Neuronal stem cell (in vitro differentiated cells): Measurements from ENCODE around the gene ENTHD1.

Experiments
- DNase-seq: peaks from one replicate; pipeline ENCODE4 v3.0.0-alpha.2; 2013; ENCODE audit warnings: low spot score
- H2AFZ ChIP-seq: one replicate; pipeline ENCODE4 v1.6.1; 2013; ENCODE audit warnings: mild to moderate bottlenecking, low read length, inconsistent platforms
- H2AK5ac ChIP-seq: 2 replicates; pipeline ENCODE4 v1.6.1; 2013; ENCODE audit warnings: low read depth, mild to moderate bottlenecking, inconsistent platforms, low read length, moderate library complexity, mixed read lengths
- H2BK120ac ChIP-seq: 2 replicates; pipeline ENCODE4 v1.6.1; 2013; ENCODE audit warnings: low read depth, mild to moderate bottlenecking, inconsistent platforms, low read length, moderate library complexity, mixed read lengths
- H2BK12ac ChIP-seq: one replicate; pipeline ENCODE4 v1.6.1; 2013; ENCODE audit warnings: low read length, inconsistent platforms
- H2BK15ac ChIP-seq: 2 replicates; pipeline ENCODE4 v1.6.1; 2013; ENCODE audit warnings: mild to moderate bottlenecking, low read length, inconsistent platforms, mixed read lengths
- H2BK5ac ChIP-seq: one replicate; pipeline ENCODE4 v1.6.1; 2013; ENCODE audit warnings: inconsistent platforms, mild to moderate bottlenecking, low read length, moderate library complexity
- H3K14ac ChIP-seq: one replicate; pipeline ENCODE4 v1.6.1; 2013; ENCODE audit warnings: low read length, inconsistent platforms
- H3K18ac ChIP-seq: 2 replicates; pipeline ENCODE4 v1.6.1; 2013; ENCODE audit warnings: low read length, inconsistent platforms
- H3K23ac ChIP-seq: 2 replicates; pipeline ENCODE4 v1.6.1; 2013; ENCODE audit warnings: low read depth, mild to moderate bottlenecking, mixed read lengths, low read length, inconsistent platforms; ENCODE audit not compliant: poor library complexity
- H3K27ac ChIP-seq: replicated peaks from 3 replicates; pipeline ENCODE4 v1.5.1; 2013; ENCODE audit warnings: low read length, inconsistent platforms
- H3K27me3 ChIP-seq, 3 experiments: 2 replicates each; pipeline ENCODE4 v1.6.1; 2013; ENCODE audit warnings: low read length in 3 of 3, mild to moderate bottlenecking in 2 of 3, inconsistent platforms in 1 of 3, low read depth in 1 of 3, mixed read lengths in 1 of 3, moderate library complexity in 1 of 3; ENCODE audit not compliant: control insufficient read depth in 3 of 3, insufficient read depth in 3 of 3
- H3K36me3 ChIP-seq, 2 donors: replicated peaks in 1 of 2; 2 replicates each; pipeline ENCODE4 v1.6.1; 2013; ENCODE audit warnings: low read length in 2 of 2; ENCODE audit not compliant: control insufficient read depth in 2 of 2, insufficient read depth in 2 of 2
- H3K4ac ChIP-seq: 2 replicates; pipeline ENCODE4 v1.6.1; 2013; ENCODE audit warnings: inconsistent platforms, mild to moderate bottlenecking, low read length, moderate library complexity
- H3K4me1 ChIP-seq, 2 donors: 1 replicate in 1 of 2; 2 replicates in 1 of 2; pipeline ENCODE4 v1.6.1; 2013; ENCODE audit warnings: low read length in 2 of 2, low read depth in 1 of 2; ENCODE audit not compliant: control insufficient read depth in 2 of 2, insufficient read depth in 1 of 2
- H3K4me2 ChIP-seq: one replicate; pipeline ENCODE4 v1.6.1; 2013; ENCODE audit warnings: mild to moderate bottlenecking, low read length, inconsistent platforms; ENCODE audit not compliant: insufficient read depth, poor library complexity, severe bottlenecking
- H3K4me3 ChIP-seq, 2 donors: 2 replicates each; pipeline ENCODE4 v1.5.1; 2013; ENCODE audit warnings: low read length in 2 of 2, mild to moderate bottlenecking in 2 of 2, inconsistent platforms in 1 of 2, moderate library complexity in 1 of 2
- H3K79me1 ChIP-seq: one replicate; pipeline ENCODE4 v1.6.1; 2013; ENCODE audit warnings: low read depth, mild to moderate bottlenecking, inconsistent platforms, low read length, moderate library complexity
- H3K9ac ChIP-seq: one replicate; pipeline ENCODE4 v1.6.1; 2013; ENCODE audit warnings: mild to moderate bottlenecking, low read depth, low read length, inconsistent platforms; ENCODE audit not compliant: poor library complexity
- H3K9me3 ChIP-seq, 2 donors: replicated peaks in 1 of 2; 2 replicates each; pipeline versions ENCODE3 to v1.6.1; 2013; ENCODE audit warnings: low read length in 2 of 2, mild to moderate bottlenecking in 2 of 2, inconsistent platforms in 1 of 2, low read depth in 1 of 2, mixed read lengths in 1 of 2, moderate library complexity in 1 of 2; ENCODE audit not compliant: control insufficient read depth in 2 of 2, insufficient read depth in 1 of 2
- H4K8ac ChIP-seq: one replicate; pipeline ENCODE4 v1.6.1; 2013; ENCODE audit warnings: low read depth, mild to moderate bottlenecking, inconsistent platforms, low read length, moderate library complexity
- H4K91ac ChIP-seq: one replicate; pipeline ENCODE4 v1.6.1; 2013; ENCODE audit warnings: low read length, low read depth, mild to moderate bottlenecking, inconsistent platforms; ENCODE audit not compliant: poor library complexity
- WGBS, 2 donors: extraction: QIAGEN DNeasy Blood & Tissue Kit; methylation state at CpG; one replicate each; pipeline ENCODE4 v1.1.7; 2013; ENCODE audit warnings: missing lambda C conversion rate in 2 of 2, mixed read lengths in 1 of 2; ENCODE audit not compliant: insufficient read length in 2 of 2, insufficient replicate concordance in 1 of 2; ENCODE audit errors: extremely low coverage in 2 of 2; 5-methylcytosine and 5-hydroxymethylcytosine counted together

Gene ENTHD1

GRCh38 chr22:39936523-39937145 is 43.1 kb upstream of the ENTHD1 start:
- Histone ChIP-seq H2BK5ac (no peak overlapping the region), H2BK15ac (no peak overlapping the region), H3K14ac (no peak overlapping the region), H4K8ac (no peak overlapping the region), H3K9me3 (no peaks in the 10 kb centered on the region), H2AFZ (no peak overlapping the region), H3K27ac (no peak overlapping the region), H3K4me2 (no peak overlapping the region), H3K18ac (no peak overlapping the region), H2AK5ac (no peak overlapping the region), H2BK120ac (no peak overlapping the region), H3K9ac (no peak overlapping the region), H3K4me1 (peaks cover 0 to 12% of the 10 kb centered on the region in 2 donors), H3K79me1 (no peaks in the 10 kb centered on the region), H3K23ac (no peak overlapping the region), H3K4me3 (no peak overlapping the region), H3K27me3 (peaks cover 0 to 18% (median 0%) of the 10 kb centered on the region in 3 experiments), H3K4ac (no peak overlapping the region), H3K36me3 (no peaks in the 10 kb centered on the region), H4K91ac (no peak overlapping the region), H2BK12ac (no peak overlapping the region)
- no peak for DNase-seq
- WGBS, 2 donors: no CpG with 5 or more reads among the region's 6 CpGs

- no peak overlapping the region for H3K4me2 ChIP-seq
- no peak overlapping the region for H2BK12ac ChIP-seq
- H3K27me3 ChIP-seq: peaks cover 0 to 18% (median 3%) of the 10 kb centered on the region in 3 experiments
- H2AFZ ChIP-seq: no peak overlapping the region
- H2BK15ac ChIP-seq: no peak overlapping the region
- H3K27ac ChIP-seq: no peak overlapping the region
- H3K9me3 ChIP-seq: no peaks in the 10 kb centered on the region
- no peak overlapping the region for H3K9ac ChIP-seq
- no CpG with 5 or more reads among the region's 6 CpGs for WGBS, 2 donors
- H3K36me3 ChIP-seq: no peaks in the 10 kb centered on the region
- H3K14ac ChIP-seq: no peak overlapping the region
- H4K91ac ChIP-seq: no peak overlapping the region
- peaks cover 0 to 12% of the 10 kb centered on the region in 2 donors for H3K4me1 ChIP-seq
- H3K18ac ChIP-seq: no peak overlapping the region
- no peak overlapping the region for H3K4ac ChIP-seq
- H3K79me1 ChIP-seq: no peaks in the 10 kb centered on the region
- H3K23ac ChIP-seq: no peak overlapping the region
- no peak overlapping the region for H4K8ac ChIP-seq
- H3K4me3 ChIP-seq: no peak overlapping the region
- H2BK5ac ChIP-seq: no peak overlapping the region
- no peak for DNase-seq
- no peak overlapping the region for H2BK120ac ChIP-seq
- H2AK5ac ChIP-seq: no peak overlapping the region
These were observed 42.1 kb upstream of the ENTHD1 start for GRCh38 chr22:39935612-39936011.

GRCh38 chr22:39935116-39935515 is 41.6 kb upstream of the ENTHD1 start:
- Histone ChIP-seq H3K79me1 (no peaks in the 10 kb centered on the region), H2AK5ac (no peak overlapping the region), H3K27me3 (peaks cover 0 to 18% (median 3%) of the 10 kb centered on the region in 3 experiments), H3K9ac (no peak overlapping the region), H2BK120ac (no peak overlapping the region), H3K36me3 (no peaks in the 10 kb centered on the region), H2BK12ac (no peak overlapping the region), H4K91ac (no peak overlapping the region), H3K4me3 (no peak overlapping the region), H3K14ac (no peak overlapping the region), H2BK15ac (no peak overlapping the region), H3K4me1 (peaks cover 0 to 12% of the 10 kb centered on the region in 2 donors), H3K4ac (no peak overlapping the region), H2AFZ (no peak overlapping the region), H3K23ac (no peak overlapping the region), H4K8ac (no peak overlapping the region), H3K9me3 (no peaks in the 10 kb centered on the region), H3K18ac (no peak overlapping the region), H3K4me2 (no peak overlapping the region), H2BK5ac (no peak overlapping the region), H3K27ac (no peak overlapping the region)
- no peak for DNase-seq
- WGBS, 2 donors: no CpG with 5 or more reads among the region's 4 CpGs

DNA sequence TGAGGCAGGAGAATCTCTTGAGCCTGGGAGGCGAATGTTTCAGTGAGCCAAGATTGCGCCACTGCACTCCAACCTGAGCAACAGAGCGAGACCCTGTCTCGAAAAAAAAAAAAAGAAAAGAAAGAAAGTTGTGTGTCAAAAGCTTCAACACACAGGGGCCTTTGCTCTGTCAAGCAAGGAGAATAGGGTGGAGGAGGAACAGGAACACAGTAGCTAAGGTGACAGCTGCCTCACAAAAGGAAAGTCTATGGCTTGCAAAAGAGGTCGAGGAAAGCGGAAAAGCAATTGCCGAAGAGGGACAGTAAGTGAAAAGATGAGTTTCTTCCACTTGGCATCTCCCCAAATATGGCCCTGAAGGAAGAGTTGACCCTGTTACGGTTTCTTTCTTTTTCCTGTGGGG is 40.2 kb upstream of the ENTHD1 start:
- H3K9me3 ChIP-seq: no peaks in the 10 kb centered on the region
- H3K9ac ChIP-seq: no peak overlapping the region
- no peak for DNase-seq
- peaks cover 0 to 18% (median 3%) of the 10 kb centered on the region in 3 experiments for H3K27me3 ChIP-seq
- no peak overlapping the region for H3K14ac ChIP-seq
- no peak overlapping the region for H2BK120ac ChIP-seq
- no peak overlapping the region for H3K4ac ChIP-seq
- H3K23ac ChIP-seq: no peak overlapping the region
- H3K18ac ChIP-seq: no peak overlapping the region
- no peak overlapping the region for H2AK5ac ChIP-seq
- H2BK15ac ChIP-seq: no peak overlapping the region
- no CpG with 5 or more reads among the region's 8 CpGs for WGBS, 2 donors
- no peaks in the 10 kb centered on the region for H3K36me3 ChIP-seq
- no peak overlapping the region for H4K91ac ChIP-seq
- no peak overlapping the region for H2BK5ac ChIP-seq
- no peak overlapping the region for H3K27ac ChIP-seq
- H2AFZ ChIP-seq: no peak overlapping the region
- H2BK12ac ChIP-seq: no peak overlapping the region
- peaks cover 0 to 12% of the 10 kb centered on the region in 2 donors for H3K4me1 ChIP-seq
- no peak overlapping the region for H3K4me3 ChIP-seq
- no peak overlapping the region for H4K8ac ChIP-seq
- H3K79me1 ChIP-seq: no peaks in the 10 kb centered on the region
- no peak overlapping the region for H3K4me2 ChIP-seq
